OCI-LY1 (cell line): Measurements from ENCODE around the gene GRID2.

ENCODE experiments used
- H2AFZ ChIP-seq: fragments of 200-600 bp; sonication (generic), shearing (Covaris generic); 2 replicates; pipeline ENCODE4 v1.6.0; 2014; ENCODE audit warnings: antibody characterized with exemption, mild to moderate bottlenecking, low read length
- H3F3A ChIP-seq: fragments of 200-600 bp; sonication (generic), shearing (Covaris generic); 2 replicates; pipeline ENCODE4 v1.6.0; 2014; ENCODE audit warnings: mild to moderate bottlenecking, antibody characterized with exemption, low read length, moderate library complexity; ENCODE audit not compliant: insufficient read depth
- H3K27ac ChIP-seq: fragments of 200-600 bp; sonication (generic); 2 replicates; pipeline ENCODE4 v1.5.1; 2014; ENCODE audit warnings: low read length, mixed run types, mild to moderate bottlenecking, low read depth; ENCODE audit not compliant: poor library complexity, severe bottlenecking
- H3K27me3 ChIP-seq: fragments of 200-600 bp; sonication (generic); 2 replicates; pipeline ENCODE4 v1.6.0; 2014; ENCODE audit warnings: antibody characterized with exemption, mild to moderate bottlenecking, low read length, moderate library complexity; ENCODE audit not compliant: insufficient read depth
- H3K36me3 ChIP-seq: fragments of 200-600 bp; sonication (generic); 2 replicates; pipeline ENCODE4 v1.6.1; 2014; ENCODE audit warnings: mild to moderate bottlenecking, antibody characterized with exemption, low read length, moderate library complexity, mixed read lengths; ENCODE audit not compliant: insufficient read depth
- H3K4me1 ChIP-seq: fragments of 200-600 bp; sonication (generic); 2 replicates; pipeline ENCODE4 v1.5.1; 2014; ENCODE audit warnings: mild to moderate bottlenecking, low read length, moderate library complexity; ENCODE audit not compliant: insufficient read depth, severe bottlenecking
- H3K4me2 ChIP-seq: fragments of 200-600 bp; sonication (generic), shearing (Covaris generic); 2 replicates; pipeline ENCODE4 v1.6.1; 2014; ENCODE audit warnings: low read length
- H3K4me3 ChIP-seq: fragments of 200-600 bp; sonication (generic); 2 replicates; pipeline ENCODE4 v1.5.1; 2014; ENCODE audit warnings: low read length, low read depth, mild to moderate bottlenecking, mixed read lengths; ENCODE audit not compliant: poor library complexity, severe bottlenecking
- H3K79me2 ChIP-seq: fragments of 200-600 bp; shearing (Covaris generic); 2 replicates; pipeline ENCODE4 v1.6.1; 2016; ENCODE audit warnings: mixed run types, low read length, mixed read lengths; ENCODE audit not compliant: insufficient read depth
- H3K9ac ChIP-seq: fragments of 200-600 bp; sonication (generic), shearing (Covaris generic); 2 replicates; pipeline ENCODE4 v1.6.1; 2014; ENCODE audit warnings: mild to moderate bottlenecking, low read length, mixed read lengths
- H3K9me2 ChIP-seq: fragments of 200-600 bp; sonication (generic), shearing (Covaris generic); 2 replicates; pipeline ENCODE4 v1.6.1; 2014; ENCODE audit warnings: low read depth, mild to moderate bottlenecking, low read length, mixed read lengths
- H3K9me3 ChIP-seq: fragments of 200-600 bp; shearing (Covaris generic); 2 replicates; pipeline ENCODE4 v1.6.1; 2014; ENCODE audit warnings: low read length, mixed read lengths
- H4K20me1 ChIP-seq: fragments of 200-600 bp; sonication (generic), shearing (Covaris generic); 2 replicates; pipeline ENCODE4 v1.6.0; 2016; ENCODE audit warnings: mild to moderate bottlenecking, low read length; ENCODE audit not compliant: insufficient read depth
- EZH2 ChIP-seq: fragments of 200-600 bp; sonication (generic), shearing (Covaris generic); IDR thresholded peaks from 2 replicates; pipeline ENCODE4 v1.8.0; 2017; ENCODE audit warnings: borderline replicate concordance, mixed run types, mild to moderate bottlenecking, antibody characterized with exemption, low read length, moderate library complexity, mixed read lengths
- TF ChIP-seq, protein P1 (sequence below): fragments of 200-600 bp; sonication (generic), shearing (Covaris generic); IDR thresholded peaks from 2 replicates; pipeline ENCODE4 v1.5.1; 2017; ENCODE audit warnings: mild to moderate bottlenecking, antibody characterized with exemption, low read length, moderate library complexity, mixed read lengths

Gene GRID2

DNA sequence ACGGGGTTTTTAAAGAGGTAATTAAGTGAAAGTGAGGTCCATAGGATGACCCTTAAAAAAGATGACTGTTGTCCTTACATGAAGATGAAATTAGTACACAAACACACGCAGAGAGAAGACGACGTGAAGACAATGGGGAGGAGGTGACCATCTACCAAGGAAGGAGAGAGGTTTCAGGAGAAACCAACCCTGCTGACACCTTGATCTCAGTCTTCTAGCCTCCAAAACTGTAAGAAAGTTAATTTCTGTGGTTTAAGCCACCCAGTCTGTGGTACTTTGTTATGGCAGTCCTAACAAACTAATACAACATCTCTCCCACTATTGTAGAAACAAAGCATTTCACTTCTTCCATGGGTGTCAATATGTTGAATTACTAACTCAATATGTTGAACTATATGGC lies 1385.2 kb downstream of the GRID2 start:
- H2AFZ ChIP-seq: no peak overlapping the region
- no peaks in the 10 kb centered on the region for H3K9me2 ChIP-seq
- H3K36me3 ChIP-seq: no peaks in the 10 kb centered on the region
- H3K27me3 ChIP-seq: no peaks in the 10 kb centered on the region
- H3K9ac ChIP-seq: no peak overlapping the region
- no peak overlapping the region for H3K4me2 ChIP-seq
- no peak for TF ChIP-seq EZH2
- TF ChIP-seq, protein P1, sequence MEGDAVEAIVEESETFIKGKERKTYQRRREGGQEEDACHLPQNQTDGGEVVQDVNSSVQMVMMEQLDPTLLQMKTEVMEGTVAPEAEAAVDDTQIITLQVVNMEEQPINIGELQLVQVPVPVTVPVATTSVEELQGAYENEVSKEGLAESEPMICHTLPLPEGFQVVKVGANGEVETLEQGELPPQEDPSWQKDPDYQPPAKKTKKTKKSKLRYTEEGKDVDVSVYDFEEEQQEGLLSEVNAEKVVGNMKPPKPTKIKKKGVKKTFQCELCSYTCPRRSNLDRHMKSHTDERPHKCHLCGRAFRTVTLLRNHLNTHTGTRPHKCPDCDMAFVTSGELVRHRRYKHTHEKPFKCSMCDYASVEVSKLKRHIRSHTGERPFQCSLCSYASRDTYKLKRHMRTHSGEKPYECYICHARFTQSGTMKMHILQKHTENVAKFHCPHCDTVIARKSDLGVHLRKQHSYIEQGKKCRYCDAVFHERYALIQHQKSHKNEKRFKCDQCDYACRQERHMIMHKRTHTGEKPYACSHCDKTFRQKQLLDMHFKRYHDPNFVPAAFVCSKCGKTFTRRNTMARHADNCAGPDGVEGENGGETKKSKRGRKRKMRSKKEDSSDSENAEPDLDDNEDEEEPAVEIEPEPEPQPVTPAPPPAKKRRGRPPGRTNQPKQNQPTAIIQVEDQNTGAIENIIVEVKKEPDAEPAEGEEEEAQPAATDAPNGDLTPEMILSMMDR: no peak
- no peaks in the 10 kb centered on the region for H4K20me1 ChIP-seq
- H3K79me2 ChIP-seq: no peaks in the 10 kb centered on the region
- no peak overlapping the region for H3K27ac ChIP-seq
- H3K9me3 ChIP-seq: no peaks in the 10 kb centered on the region
- H3F3A ChIP-seq: no peaks in the 10 kb centered on the region
- H3K4me1 ChIP-seq: no peaks in the 10 kb centered on the region
- H3K4me3 ChIP-seq: no peak overlapping the region

DNA sequence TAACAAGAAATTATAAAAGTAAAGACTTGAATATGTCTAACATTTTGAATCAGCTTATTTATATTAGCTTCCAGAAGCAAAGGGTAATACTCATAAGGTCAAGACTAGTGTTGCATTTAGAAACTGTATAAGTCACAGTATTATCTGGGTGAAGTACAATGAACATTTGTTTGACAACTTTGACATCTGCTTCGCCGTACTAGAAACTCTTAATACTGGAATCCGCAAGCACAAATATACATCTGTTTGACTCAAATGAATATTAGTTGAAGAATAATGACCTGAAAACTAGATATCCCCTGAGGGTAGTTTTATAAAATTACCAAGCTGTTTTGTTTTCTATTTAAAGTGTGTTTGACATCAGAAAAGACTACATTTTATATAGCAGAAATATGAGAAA lies 1389.4 kb downstream of the GRID2 start:
- TF ChIP-seq EZH2: no peak
- TF ChIP-seq, protein P1: no peak
- Histone ChIP-seq H3K27ac (no peak overlapping the region), H3K4me3 (no peak overlapping the region), H3F3A (no peaks in the 10 kb centered on the region), H4K20me1 (no peaks in the 10 kb centered on the region), H3K4me2 (no peak overlapping the region), H3K9ac (no peak overlapping the region), H3K36me3 (no peaks in the 10 kb centered on the region), H3K9me2 (no peaks in the 10 kb centered on the region), H3K27me3 (no peaks in the 10 kb centered on the region), H2AFZ (no peak overlapping the region), H3K9me3 (no peaks in the 10 kb centered on the region), H3K4me1 (no peaks in the 10 kb centered on the region), H3K79me2 (no peaks in the 10 kb centered on the region)

DNA sequence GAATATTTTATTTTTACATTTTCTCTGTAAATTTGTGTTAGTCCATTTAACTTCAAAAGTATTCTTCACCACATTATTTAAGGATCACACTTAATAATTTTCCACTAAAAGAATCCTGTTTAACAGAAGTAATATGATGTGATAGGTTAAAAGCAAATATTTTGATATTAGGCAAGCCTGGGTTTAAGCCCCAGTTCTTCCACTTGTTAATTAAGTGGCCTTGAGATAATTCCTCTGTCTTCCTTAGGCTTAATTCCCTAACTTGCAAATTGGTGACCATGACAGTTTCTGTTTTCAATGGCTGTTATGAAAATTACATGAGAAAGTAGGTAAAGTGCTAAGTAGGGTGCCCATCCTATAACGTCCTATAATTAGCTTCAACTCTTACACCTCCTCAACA lies 1394.9 kb downstream of the GRID2 start:
- Histone ChIP-seq H3K4me1 (no peaks in the 10 kb centered on the region), H3K4me3 (no peak overlapping the region), H3K36me3 (no peaks in the 10 kb centered on the region), H3K79me2 (no peaks in the 10 kb centered on the region), H2AFZ (no peak overlapping the region), H3K9me3 (no peaks in the 10 kb centered on the region), H3K27ac (no peak overlapping the region), H3K27me3 (no peaks in the 10 kb centered on the region), H3K9ac (no peak overlapping the region), H3K4me2 (no peak overlapping the region), H3F3A (no peaks in the 10 kb centered on the region), H3K9me2 (no peaks in the 10 kb centered on the region), H4K20me1 (no peaks in the 10 kb centered on the region)
- TF ChIP-seq EZH2: no peak
- TF ChIP-seq, protein P1: no peak
